HepG2 (cell line): ENCODE results near the gene ZNF511. TPM values are rescaled to one million over a fixed set of nuclear protein-coding genes. Genes with fewer than 3 reads are reported as not detected.

Experiments used
- ATAC-seq: fragments of 200-7000 bp; cut with Tn5 transposase; 3 replicates; pipeline ENCODE4 v1.9.1; 2020; ENCODE audit warnings: mild to moderate bottlenecking, moderate library complexity
- BruUV-seq: library from RNA; stranded (reverse); fragments of 400-500 nt; replicated peaks from 2 replicates; lab custom pipeline; 2021; lab: Mats Ljungman, UMichigan
- CTCF ChIA-PET: fragments of 300-600 bp; formaldehyde crosslinking; extraction: SDS; loops from one replicate; lab custom pipeline; 2021; ENCODE audit warnings: low total read pairs, inconsistent platforms, low intra/inter-chr PET ratio; lab: Yijun Ruan, JAX
- POLR2A ChIA-PET: fragments of 350-600 bp; sonication (Branson Sonifier 250); formaldehyde crosslinking; loops from one replicate; lab custom pipeline; 2020; ENCODE audit warnings: antibody characterized with exemption, inconsistent platforms; lab: Yijun Ruan, JAX
- DNase-seq: peaks from one replicate; pipeline ENCODE4 v3.0.0-alpha.2; 2015; ENCODE audit warnings: low spot score
- FAIRE-seq: peaks from 3 replicates; lab custom pipeline; 2011; peaks lifted over from hg19 to GRCh38; lab: Jason Lieb, UNC
- H2AFZ ChIP-seq: one replicate; pipeline ENCODE4 v1.6.1; 2011; ENCODE audit warnings: low read length, inconsistent platforms
- H3K27ac ChIP-seq: fragments of 300-600 bp; 3 replicates; pipeline ENCODE4 v1.8.0; 2011; ENCODE audit warnings: mixed run types, mild to moderate bottlenecking, mixed read lengths, low read length, inconsistent platforms; ENCODE audit not compliant: insufficient read depth; ENCODE audit errors: extremely low read length
- H3K27me3 ChIP-seq, 2 experiments: fragments of 200-600 bp in 1 of 2; 2 replicates in 1 of 2; 3 replicates in 1 of 2; pipeline versions ENCODE4 v1.6.0 to v1.8.0; 2011; ENCODE audit warnings: low read length in 2 of 2, mild to moderate bottlenecking in 2 of 2, moderate library complexity in 2 of 2, inconsistent platforms in 1 of 2; ENCODE audit not compliant: insufficient read depth in 2 of 2, control insufficient read depth in 1 of 2
- H3K36me3 ChIP-seq, 2 experiments: fragments of 200-600 bp in 1 of 2; replicated peaks in 1 of 2; 2 replicates in 1 of 2; 3 replicates in 1 of 2; pipeline versions ENCODE4 v1.5.1 to v1.8.0; 2011; ENCODE audit warnings: low read length in 2 of 2, inconsistent platforms in 1 of 2; ENCODE audit not compliant: insufficient read depth in 2 of 2, control insufficient read depth in 1 of 2
- H3K4me1 ChIP-seq: 2 replicates; pipeline ENCODE4 v1.5.1; 2012; ENCODE audit warnings: low read length, inconsistent platforms; ENCODE audit not compliant: insufficient read depth
- H3K4me2 ChIP-seq: 2 replicates; pipeline ENCODE4 v1.6.0; 2011; ENCODE audit warnings: low read depth, low read length, inconsistent platforms
- H3K4me3 ChIP-seq, 3 experiments: fragments of 200-600 bp in 1 of 3; sonication (generic), shearing (Covaris generic) in 1 of 3; replicated peaks in 1 of 3; 2 replicates each; pipeline ENCODE4 v1.5.1; 2011 to 2016; ENCODE audit warnings: low read length in 3 of 3, inconsistent platforms in 2 of 3, low read depth in 2 of 3, mild to moderate bottlenecking in 2 of 3, control low read depth in 1 of 3, mixed read lengths in 1 of 3; ENCODE audit not compliant: insufficient read depth in 1 of 3
- H3K79me2 ChIP-seq: one replicate; pipeline ENCODE4 v1.6.1; 2011; ENCODE audit warnings: low read length, inconsistent platforms; ENCODE audit not compliant: insufficient read depth
- H3K9ac ChIP-seq: 2 replicates; pipeline ENCODE4 v1.6.0; 2011; ENCODE audit warnings: mild to moderate bottlenecking, low read depth, low read length, inconsistent platforms; ENCODE audit not compliant: insufficient read depth
- H3K9me3 ChIP-seq: 2 replicates; pipeline ENCODE4 v1.5.1; 2012; ENCODE audit warnings: mild to moderate bottlenecking, low read length
- H4K20me1 ChIP-seq: 2 replicates; pipeline ENCODE4 v1.6.0; 2011; ENCODE audit warnings: inconsistent platforms, mild to moderate bottlenecking, low read length, moderate library complexity; ENCODE audit not compliant: insufficient read depth
- CHD4 ChIP-seq: fragments of 200-600 bp; sonication (generic); IDR thresholded peaks from 2 replicates; pipeline ENCODE4 v1.7.0; 2017; ENCODE audit warnings: mild to moderate bottlenecking, low read length, borderline replicate concordance
- GATA4 ChIP-seq: sonication (generic); IDR thresholded peaks from 2 replicates; pipeline ENCODE4 v1.6.1; 2016; ENCODE audit warnings: antibody characterized with exemption, low read depth, borderline replicate concordance
- PRDM15 ChIP-seq: sonication (generic); formaldehyde crosslinking; IDR thresholded peaks from 2 replicates; pipeline ENCODE4 v1.4.0; 2020; ENCODE audit warnings: missing genetic modification reagents
- SCMH1 ChIP-seq: sonication (generic); formaldehyde crosslinking; IDR thresholded peaks from 2 replicates; pipeline ENCODE4 v1.9.0; 2021; ENCODE audit warnings: missing genetic modification reagents, mild to moderate bottlenecking, borderline replicate concordance
- SP1 ChIP-seq, 2 experiments: fragments of 450-650 bp in 1 of 2; sonication (generic) in 1 of 2; formaldehyde crosslinking in 1 of 2; IDR thresholded peaks; 2 replicates each; pipeline versions ENCODE4 v1.4.0 to v1.6.1; 2016 to 2020; ENCODE audit warnings: missing genetic modification reagents in 1 of 2
- ZGPAT ChIP-seq: IDR thresholded peaks from 2 replicates; pipeline ENCODE4 v1.6.1; 2016; ENCODE audit warnings: mild to moderate bottlenecking
- ZNF280D ChIP-seq: sonication (generic); formaldehyde crosslinking; IDR thresholded peaks from 2 replicates; pipeline ENCODE4 v1.5.1; 2020; ENCODE audit warnings: mild to moderate bottlenecking, missing genetic modification reagents
- ZNF816 ChIP-seq: sonication (generic); formaldehyde crosslinking; IDR thresholded peaks from 2 replicates; pipeline ENCODE4 v1.8.0; 2022; ENCODE audit warnings: missing genetic modification reagents, mild to moderate bottlenecking, borderline replicate concordance
- WGBS: methylation state at CpG from one replicate; pipeline ENCODE4 v1.1.6; 2017; ENCODE audit warnings: low lambda C conversion rate; 5-methylcytosine and 5-hydroxymethylcytosine counted together
- in situ Hi-C: cut with HindIII; loops from 2 replicates; pipeline ENCODE4 v1.10.0; 2017; ENCODE audit warnings: low pct_unique_long_range_greater_than_20kb; ENCODE audit not compliant: extremely low pct_ligation_motif_present
- intact Hi-C: fragments of 100-400 bp; cut with micrococcal nuclease; formaldehyde crosslinking; loops from one replicate; pipeline ENCODE4 v1.10.0; 2022; ENCODE audit not compliant: unreplicated experiment
- polyA plus RNA-seq, 8 experiments: library from polyadenylated mRNA; depleted of rRNA in 3 of 8; stranded (reverse) in 7 of 8; unstranded in 1 of 8; fragments of >200 nt; fragmentation: Illumina TruSeq in 4 of 8; extraction: Trizol in 4 of 8; gene quantifications; 2 replicates each; pipeline versions ENCODE4 v1.2.1 to v1.2.3, GENCODE V29; 2011 to 2016; ENCODE audit warnings: low read depth in 4 of 8, missing spikeins in 1 of 8, mixed read lengths in 1 of 8; ENCODE audit not compliant: insufficient read depth in 1 of 8
- total RNA-seq, 5 experiments: library from RNA; depleted of rRNA; stranded (reverse); fragments of >200 nt; fragmentation: Illumina TruSeq; extraction: Trizol; gene quantifications; 2 replicates each; pipeline ENCODE4 v1.2.3, GENCODE V29; 2016; ENCODE audit warnings: low read depth in 1 of 5

ZNF511 gene
- total and polyA plus RNA-seq, 2 of the 13 experiments (the other 11 are each of a cell fraction or from before 2014, with no cell fraction given) = 35.6 to 66.4 TPM

GRCh38 chr10:133282846-133283390, 25.8 kb upstream of the ZNF511 start:
- Histone ChIP-seq H3K4me2 (no peak overlapping the region), H3K27me3 (no peaks in the 10 kb centered on the region; a peak in 1 of 5 replicates), H3K4me1 (peaks cover 14% of the 10 kb centered on the region), H3K27ac (no peak overlapping the region), H3K4me3 (no peak overlapping the region), H3K9ac (no peak overlapping the region), H3K36me3 (peaks cover 25 to 57% of the 10 kb centered on the region in 2 experiments; a peak in 4 of 5 replicates), H3K9me3 (no peaks in the 10 kb centered on the region), H3K79me2 (no peaks in the 10 kb centered on the region), H2AFZ (no peak overlapping the region), H4K20me1 (peaks cover 4% of the 10 kb centered on the region; the same call in 1 of the 2 replicates)
- in situ Hi-C loops = no loop called here
- BruUV-seq = no TSS peak
- WGBS = 97% methylated on average over 22 of the region's 24 CpGs
- intact Hi-C loops = no loop called here
- ChIA-PET POLR2A (no interaction called here), CTCF (no interaction called here)
- FAIRE-seq (no peak), DNase-seq (no peak), ATAC-seq (no peak)
- TF ChIP-seq GATA4 (no peak), ZNF280D (CRISPR knock-in tag) (no peak)

GRCh38 chr10:133283931-133284330, 24.8 kb upstream of the ZNF511 start:
- DNase-seq = no peak
- no peak for FAIRE-seq
- Histone ChIP-seq H3K79me2 (no peaks in the 10 kb centered on the region), H3K4me3 (no peak overlapping the region), H3K27me3 (no peaks in the 10 kb centered on the region; a peak in 1 of 5 replicates), H2AFZ (no peak overlapping the region), H3K27ac (no peak overlapping the region), H3K9me3 (no peaks in the 10 kb centered on the region), H3K4me2 (no peak overlapping the region), H3K9ac (no peak overlapping the region), H4K20me1 (no peaks in the 10 kb centered on the region), H3K36me3 (peaks cover 30 to 67% of the 10 kb centered on the region in 2 experiments; a peak in 4 of 5 replicates), H3K4me1 (peaks cover 4% of the 10 kb centered on the region)
- no TSS peak for BruUV-seq
- in situ Hi-C loops = no loop called here
- intact Hi-C loops = no loop called here
- CTCF ChIA-PET = no interaction called here
- ATAC-seq = no peak
- POLR2A ChIA-PET = no interaction called here
- 95% methylated on average over 19 of the region's 24 CpGs for WGBS
- TF ChIP-seq SP1 (IDR thresholded peaks at IDR 0.05) (no peak), SP1 (CRISPR knock-in tag; IDR thresholded peaks at IDR 0.05) (no peak), ZNF816 (CRISPR knock-in tag) (no peak), ZGPAT (CRISPR knock-in tag) (no peak), PRDM15 (CRISPR knock-in tag) (no peak), SCMH1 (no peak), CHD4 (no peak)
